PC-3 (cell line): ENCODE data around the gene PLEKHG2. TPM values are rescaled to one million over a fixed set of nuclear protein-coding genes. Genes with fewer than 3 reads are reported as not detected.

Experiments
- ATAC-seq: fragments of 200-7000 bp; cut with Tn5 transposase; 2 replicates; pipeline ENCODE4 v1.9.1; 2020; ENCODE audit warnings: mild to moderate bottlenecking, moderate library complexity
- BruUV-seq: library from RNA; stranded (reverse); fragments of 400-500 nt; replicated peaks from 2 replicates; lab custom pipeline; 2021; lab: Mats Ljungman, UMichigan
- CTCF ChIA-PET: fragments of 300-600 bp; sonication (Branson Sonifier 250); formaldehyde crosslinking; loops from one replicate; lab custom pipeline; 2022; ENCODE audit warnings: antibody characterized with exemption; lab: Charles Lee
- POLR2A ChIA-PET: fragments of 300-600 bp; sonication (Branson Sonifier 250); formaldehyde crosslinking; loops from one replicate; lab custom pipeline; 2022; ENCODE audit warnings: antibody characterized with exemption; ENCODE audit not compliant: unreplicated experiment; lab: Charles Lee
- DNase-seq: peaks from one replicate; pipeline ENCODE4 v3.0.0-alpha.2; 2015
- H2AFZ ChIP-seq: fragments of 300-600 bp; sonication (generic); 2 replicates; pipeline ENCODE4 v1.6.0; 2016; ENCODE audit warnings: antibody characterized with exemption, low read length
- H3F3A ChIP-seq: fragments of 300-600 bp; sonication (generic); one replicate; pipeline ENCODE4 v1.6.0; 2017; ENCODE audit warnings: antibody characterized with exemption, low read length, control low read depth, mild to moderate bottlenecking; ENCODE audit not compliant: unreplicated experiment
- H3K27ac ChIP-seq: fragments of 300-600 bp; sonication (generic); 2 replicates; pipeline ENCODE4 v1.5.1; 2016; ENCODE audit warnings: mild to moderate bottlenecking, low read length
- H3K27me3 ChIP-seq: fragments of 300-600 bp; sonication (generic); 2 replicates; pipeline ENCODE4 v1.6.1; 2016; ENCODE audit warnings: low read length, mixed read lengths
- H3K36me3 ChIP-seq: fragments of 300-600 bp; sonication (generic); 2 replicates; pipeline ENCODE4 v1.6.1; 2016; ENCODE audit warnings: low read depth, mixed run types, low read length, mixed read lengths
- H3K4me1 ChIP-seq: fragments of 300-600 bp; sonication (generic); 2 replicates; pipeline ENCODE4 v1.5.1; 2016; ENCODE audit warnings: low read length; ENCODE audit not compliant: insufficient read depth
- H3K4me2 ChIP-seq: fragments of 300-600 bp; sonication (generic); 2 replicates; pipeline ENCODE4 v1.6.0; 2016; ENCODE audit warnings: low read length
- H3K4me3 ChIP-seq: fragments of 300-600 bp; sonication (generic); 2 replicates; pipeline ENCODE4 v1.5.1; 2016; ENCODE audit warnings: mild to moderate bottlenecking, low read length, mixed read lengths
- H3K79me2 ChIP-seq: fragments of 300-600 bp; sonication (generic); 2 replicates; pipeline ENCODE4 v1.6.1; 2017; ENCODE audit warnings: low read length, mixed read lengths
- H3K9ac ChIP-seq: fragments of 300-600 bp; sonication (generic); 2 replicates; pipeline ENCODE4 v1.6.0; 2016; ENCODE audit warnings: mild to moderate bottlenecking, low read length
- H3K9me2 ChIP-seq: fragments of 300-600 bp; sonication (generic); replicated peaks from 2 replicates; pipeline ENCODE4 v1.6.1; 2016; ENCODE audit warnings: mixed run types, low read length, mixed read lengths
- H3K9me3 ChIP-seq: fragments of 300-600 bp; sonication (generic); 2 replicates; pipeline ENCODE4 v1.6.1; 2016; ENCODE audit warnings: low read length, mixed read lengths
- H4K20me1 ChIP-seq: fragments of 300-600 bp; sonication (generic); 2 replicates; pipeline ENCODE4 v1.6.1; 2016; ENCODE audit warnings: low read length, mixed read lengths
- CTCF ChIP-seq: fragments of 300-600 bp; sonication (generic); conservative IDR thresholded peaks from 2 replicates; pipeline ENCODE4 v1.5.1; 2017; ENCODE audit warnings: antibody characterized with exemption, low read depth, mild to moderate bottlenecking, low read length
- EZH2 ChIP-seq: fragments of 300-600 bp; sonication (generic); IDR thresholded peaks from one replicate; pipeline ENCODE4 v1.6.1; 2017; ENCODE audit warnings: antibody characterized with exemption, mild to moderate bottlenecking, low read length; ENCODE audit not compliant: unreplicated experiment
- EZH2phosphoT487 ChIP-seq: fragments of 300-600 bp; sonication (generic); IDR thresholded peaks from 2 replicates; pipeline ENCODE4 v1.6.1; 2018; ENCODE audit warnings: mild to moderate bottlenecking, antibody characterized with exemption, low read length, borderline replicate concordance
- intact Hi-C: fragments of 100-400 bp; cut with micrococcal nuclease; formaldehyde crosslinking; loops from 2 replicates; pipeline ENCODE4 v1.9.0; 2023
- total RNA-seq: library from RNA; depleted of rRNA; stranded (reverse); fragments of >200 nt; gene quantifications from 2 replicates; pipeline ENCODE4 v1.2.3, GENCODE V29; 2014

Gene PLEKHG2
- total RNA-seq, 1 experiment from 2014 or later, result 8.3 TPM

GRCh38 chr19:39469567-39469966, 57.1 kb downstream of the PLEKHG2 start:
- H4K20me1 ChIP-seq, result no peaks in the 10 kb centered on the region
- H3K9ac ChIP-seq, result no peak overlapping the region
- H3K36me3 ChIP-seq, result peaks cover 44% of the 10 kb centered on the region; the same call in 1 of the 2 replicates
- H3K27ac ChIP-seq, result no peak overlapping the region
- no peaks in the 10 kb centered on the region for H3K79me2 ChIP-seq
- CTCF ChIA-PET, result no interaction called here
- no peaks in the 10 kb centered on the region for H3K9me2 ChIP-seq
- no peak overlapping the region for H3K4me2 ChIP-seq
- TF ChIP-seq EZH2 (no peak), CTCF (no peak), EZH2phosphoT487 (no peak)
- intact Hi-C loops, result no loop called here
- no peaks in the 10 kb centered on the region for H3K4me1 ChIP-seq
- H3K27me3 ChIP-seq, result no peaks in the 10 kb centered on the region
- H3K9me3 ChIP-seq, result no peaks in the 10 kb centered on the region
- H3F3A ChIP-seq, result no peaks in the 10 kb centered on the region
- H2AFZ ChIP-seq, result no peak overlapping the region
- DNase-seq (no peak), ATAC-seq (peak; percentile 48; the same call in 1 of the 2 replicates)
- no peak overlapping the region for H3K4me3 ChIP-seq
- POLR2A ChIA-PET, result no interaction called here
- BruUV-seq, result no TSS peak

- Histone ChIP-seq H4K20me1 (no peaks in the 10 kb centered on the region), H3K27me3 (no peaks in the 10 kb centered on the region), H3K4me1 (no peaks in the 10 kb centered on the region), H3F3A (no peaks in the 10 kb centered on the region), H3K9me3 (no peaks in the 10 kb centered on the region), H3K9me2 (no peaks in the 10 kb centered on the region), H2AFZ (no peak overlapping the region), H3K36me3 (peaks cover 39% of the 10 kb centered on the region; the same call in 1 of the 2 replicates), H3K27ac (no peak overlapping the region), H3K4me3 (no peak overlapping the region), H3K4me2 (no peak overlapping the region), H3K9ac (no peak overlapping the region), H3K79me2 (no peaks in the 10 kb centered on the region)
- intact Hi-C loops, result loop anchor here (10.0 kb wide), 1 partner anchor 64 kb away; the partner anchor contains the start of gene EID2B
- BruUV-seq, result no TSS peak
- DNase-seq, result no peak
- ChIA-PET POLR2A (no interaction called here), CTCF (no interaction called here)
- TF ChIP-seq CTCF (no peak), EZH2 (no peak), EZH2phosphoT487 (no peak)
- ATAC-seq, result no peak
Measured at GRCh38 chr19:39470724-39471339, 58.4 kb downstream of the PLEKHG2 start.

GRCh38 chr19:39471756-39472536, 59.5 kb downstream of the PLEKHG2 start:
- H3K27me3 ChIP-seq, result no peaks in the 10 kb centered on the region
- H3K27ac ChIP-seq, result no peak overlapping the region
- H2AFZ ChIP-seq, result no peak overlapping the region
- H3K79me2 ChIP-seq, result no peaks in the 10 kb centered on the region
- H3F3A ChIP-seq, result no peaks in the 10 kb centered on the region
- BruUV-seq, result no TSS peak
- H3K9me3 ChIP-seq, result no peaks in the 10 kb centered on the region
- H3K9ac ChIP-seq, result no peak overlapping the region
- H3K9me2 ChIP-seq, result no peaks in the 10 kb centered on the region
- ATAC-seq (no peak), DNase-seq (no peak)
- ChIA-PET POLR2A (no interaction called here), CTCF (no interaction called here)
- intact Hi-C loops, result loop anchor here (10.0 kb wide), 1 partner anchor 63 kb away; the partner anchor contains the start of gene EID2B
- no peaks in the 10 kb centered on the region for H4K20me1 ChIP-seq
- peaks cover 34% of the 10 kb centered on the region; the same call in 1 of the 2 replicates for H3K36me3 ChIP-seq
- H3K4me3 ChIP-seq, result no peak overlapping the region
- H3K4me2 ChIP-seq, result no peak overlapping the region
- no peaks in the 10 kb centered on the region for H3K4me1 ChIP-seq
- no peak for TF ChIP-seq EZH2
